GM19035 (cell line): ENCODE results near the gene SLC45A2.
A peak's percentile ranks its signal among the peaks of the same experiment; 100 is the strongest.
"Not testable (repeated sequence)": the region's sequence is repeated elsewhere in the genome, so short reads cannot be mapped to it uniquely, and the experiment has no call there.

ENCODE experiments used
- ATAC-seq: cut with Tn5 transposase; IDR thresholded peaks from one replicate; pipeline ENCODE4 v1.9.1; 2021; ENCODE audit not compliant: unreplicated experiment

SLC45A2 gene

DNA sequence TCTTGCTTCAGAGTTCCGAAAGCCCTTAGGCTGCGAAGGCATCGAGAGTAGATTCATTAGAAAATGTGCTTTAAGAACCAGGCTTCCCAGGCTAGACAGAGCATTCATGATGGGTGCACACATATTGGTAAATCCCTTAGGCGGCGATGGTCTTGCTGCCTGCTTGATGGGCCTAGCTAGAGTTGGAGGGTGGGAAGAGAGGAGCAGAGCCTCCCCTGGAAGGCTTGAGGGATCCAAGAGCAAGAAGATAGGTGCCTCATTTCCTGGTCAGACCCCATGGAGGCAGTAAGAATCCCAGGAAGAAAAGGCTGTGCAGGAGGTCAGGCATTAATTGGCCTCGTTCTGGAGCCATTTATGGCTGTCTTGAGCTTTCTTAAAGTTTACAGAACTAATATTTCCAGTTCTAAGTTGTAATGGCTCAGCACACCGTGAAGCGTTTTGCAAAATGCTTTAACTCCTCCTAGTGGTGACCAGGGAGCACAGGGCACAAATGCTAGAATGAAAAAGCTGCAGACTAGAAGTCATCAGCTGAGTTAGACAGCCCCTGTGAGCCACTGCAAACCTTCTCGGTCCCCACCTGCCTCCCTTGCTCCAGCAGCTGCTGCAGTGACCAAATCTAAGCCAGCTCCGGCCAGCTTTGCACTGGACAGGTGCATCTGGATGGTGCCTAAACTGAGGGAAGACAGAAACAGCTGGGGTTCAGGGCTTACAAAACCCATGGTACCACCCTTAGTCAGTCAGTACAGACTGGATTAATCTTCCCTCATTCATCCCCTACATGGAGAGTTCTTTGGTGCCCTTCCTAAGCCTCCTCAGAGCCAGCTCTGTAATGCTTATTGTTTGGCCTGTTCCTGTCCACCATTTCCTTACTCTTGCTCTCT lies 14.7 kb downstream of the SLC45A2 start:
- peak; percentile 79 for ATAC-seq

DNA sequence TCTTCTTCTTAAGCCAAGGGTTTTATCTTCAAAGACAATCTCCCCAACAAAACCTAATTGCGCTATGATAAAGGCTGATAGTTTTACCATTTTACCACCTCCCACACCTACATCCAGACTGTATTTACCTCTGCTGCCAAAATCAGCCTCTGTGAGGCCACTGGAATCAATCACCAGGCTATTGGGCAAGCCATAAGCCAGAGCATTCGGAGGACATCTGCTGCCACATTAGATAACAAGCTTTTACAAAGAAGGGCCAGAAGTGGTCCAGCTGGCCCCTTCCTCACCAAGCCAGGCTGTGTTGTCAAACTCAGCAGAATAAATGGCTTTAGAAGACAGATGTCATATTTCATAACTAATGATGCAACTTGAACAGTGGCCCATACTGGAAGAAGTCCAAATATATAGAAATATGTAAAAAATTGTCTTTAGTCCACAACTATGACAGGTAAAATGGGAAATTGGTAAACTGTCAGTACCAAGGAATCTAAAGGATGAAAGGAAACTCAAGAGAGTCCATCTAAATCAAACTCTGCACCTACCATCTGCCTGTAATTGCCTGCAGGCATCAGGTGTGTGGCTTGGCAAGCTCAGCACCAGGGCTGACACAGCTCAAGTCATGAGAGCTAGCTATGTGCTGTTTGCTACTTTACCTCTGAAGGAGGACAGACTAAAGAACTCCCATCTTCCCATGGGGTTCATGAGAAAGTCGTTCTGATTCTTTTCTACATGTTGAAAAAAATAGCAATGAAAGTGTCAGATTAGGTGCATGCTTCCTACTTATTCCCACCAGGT lies 16.1 kb downstream of the SLC45A2 start:
- ATAC-seq, result no peak

DNA sequence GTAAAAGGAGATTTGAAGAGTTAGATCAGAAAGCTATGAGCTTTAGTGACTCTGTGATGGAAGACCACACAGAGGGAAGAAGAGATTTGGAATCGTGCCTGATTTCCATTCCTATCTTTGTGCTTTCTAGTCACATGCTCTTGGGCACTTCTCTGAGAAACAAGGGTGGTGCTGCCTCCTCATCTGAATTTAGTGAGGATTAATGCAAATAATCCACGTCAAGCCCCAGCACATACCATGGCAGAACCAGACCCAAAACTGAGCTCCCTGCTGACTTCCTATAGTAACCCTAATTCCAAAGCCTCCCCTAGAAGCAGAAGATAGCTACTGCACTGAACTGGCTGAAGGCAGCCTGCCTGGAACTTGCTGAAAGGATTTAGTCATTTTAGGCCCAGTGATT lies 17.7 kb downstream of the SLC45A2 start:
- no peak for ATAC-seq

DNA sequence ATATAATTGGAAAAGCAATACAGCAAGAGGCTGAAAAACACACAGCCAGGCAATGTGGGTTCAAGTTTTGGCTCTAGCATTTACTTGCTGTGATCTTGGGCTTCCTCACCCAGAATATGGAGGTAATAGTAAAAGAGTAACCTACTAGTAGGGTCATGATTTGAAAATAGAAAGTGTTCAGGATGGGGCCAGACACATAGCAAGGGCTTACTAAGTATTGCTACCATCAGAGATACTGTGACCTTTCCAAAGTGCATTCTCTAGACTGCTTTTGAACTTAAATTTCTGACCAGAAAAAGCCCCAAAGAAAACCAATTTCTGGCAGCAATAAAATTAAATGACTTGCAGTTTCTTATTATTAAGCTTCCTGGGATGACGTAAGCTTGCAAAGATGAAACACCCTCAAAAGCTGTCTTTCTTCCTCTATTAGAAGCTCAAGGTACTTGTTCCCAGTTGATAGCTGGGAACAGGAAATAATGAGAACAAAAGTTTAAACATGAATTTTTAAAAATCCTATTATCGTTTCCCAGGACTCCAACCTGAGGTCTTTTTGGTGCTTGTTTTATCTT lies 20.3 kb downstream of the SLC45A2 start:
- no peak for ATAC-seq

DNA sequence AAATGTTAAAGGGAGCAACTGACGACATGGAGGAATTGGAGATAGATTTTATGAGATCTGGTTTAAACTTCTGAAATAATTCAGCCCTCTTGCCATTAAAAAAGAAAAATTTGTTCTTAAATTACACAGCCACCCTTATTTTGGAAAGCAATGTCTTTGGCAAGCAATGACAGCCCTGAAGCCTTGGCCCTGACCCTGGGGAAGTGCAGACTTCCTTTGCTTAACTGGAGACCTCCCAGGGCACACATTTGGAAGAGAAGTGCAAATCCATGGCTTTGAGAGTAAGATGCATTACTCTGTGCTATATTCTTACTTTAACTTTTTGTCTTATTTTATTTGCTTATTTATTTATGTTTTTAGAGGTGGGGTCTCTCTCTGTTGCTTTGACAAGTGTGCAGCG lies 26.3 kb downstream of the SLC45A2 start:
- no peak for ATAC-seq

DNA sequence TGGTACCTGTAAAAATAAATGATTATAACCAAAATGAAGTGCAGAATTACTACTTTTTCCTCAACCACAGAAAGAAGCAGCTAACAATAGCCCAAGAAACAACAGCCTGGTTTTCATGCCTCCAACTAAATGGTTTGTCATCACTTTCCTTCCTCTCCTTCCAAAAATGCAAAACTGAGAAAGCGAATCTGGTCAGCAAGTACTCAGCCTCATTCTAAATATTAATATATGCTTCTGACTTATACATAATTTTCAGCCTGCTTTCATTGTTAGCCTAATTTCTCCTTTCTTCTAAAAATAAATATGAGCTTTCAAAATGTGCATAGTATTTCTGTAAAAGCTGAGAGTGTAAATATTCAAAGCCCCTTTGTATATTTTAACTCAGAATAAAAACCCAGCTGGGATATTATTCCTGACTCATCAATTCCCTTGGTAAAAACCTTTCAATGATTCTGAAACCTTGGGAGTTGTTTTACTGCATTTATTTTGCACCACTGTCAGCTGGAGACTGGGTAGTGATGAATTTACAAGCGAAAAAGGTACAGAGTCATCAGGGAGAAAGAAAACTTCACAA lies 26.8 kb downstream of the SLC45A2 start:
- no peak for ATAC-seq

DNA sequence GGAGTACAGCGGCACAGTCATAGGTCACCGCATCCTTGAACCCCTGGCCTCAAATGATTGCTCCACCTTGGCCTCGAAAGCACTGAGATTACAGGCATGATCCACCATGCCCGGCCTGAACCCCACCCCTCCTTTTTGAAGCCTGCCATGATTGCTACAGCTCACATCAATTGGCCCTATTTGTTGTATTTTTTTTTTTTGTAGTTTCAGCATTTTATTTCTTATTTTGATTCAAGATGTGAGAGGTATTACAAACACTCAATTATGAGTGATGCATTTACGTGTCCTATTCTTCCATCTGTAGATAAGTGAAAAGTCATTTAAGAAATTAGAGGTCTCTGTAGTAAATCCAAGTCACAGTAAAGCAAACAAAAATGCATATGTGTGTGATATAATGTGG lies 32.3 kb downstream of the SLC45A2 start:
- not testable (repeated sequence) for ATAC-seq

DNA sequence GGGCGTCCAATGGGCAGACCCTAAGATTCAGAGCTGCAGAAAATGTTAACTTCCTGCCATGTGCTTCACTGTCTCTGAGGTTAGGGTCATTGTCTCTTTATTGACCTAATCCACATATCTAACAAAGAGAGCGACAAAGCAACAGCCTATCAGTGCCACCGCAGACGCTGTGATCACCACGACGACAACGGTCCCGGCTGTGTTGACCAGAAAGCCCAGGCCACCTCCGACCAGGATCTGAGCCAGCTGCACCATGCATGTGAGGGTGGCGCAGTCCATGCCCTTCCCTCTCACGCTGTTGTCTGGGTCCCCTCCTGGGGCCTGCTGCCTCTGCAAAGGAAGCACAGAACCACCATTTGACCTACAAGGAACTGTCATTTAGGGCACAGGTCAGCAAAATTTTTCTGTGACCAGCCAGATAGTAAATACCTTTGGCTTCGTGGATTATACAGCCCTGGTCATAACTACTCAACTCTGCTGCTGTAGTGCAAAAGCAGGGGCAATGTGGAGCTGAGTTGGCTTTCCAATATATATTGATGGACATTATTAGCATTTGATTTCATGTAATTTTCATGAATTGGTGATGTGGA lies 39.9 kb downstream of the SLC45A2 start:
- ATAC-seq, result no peak

DNA sequence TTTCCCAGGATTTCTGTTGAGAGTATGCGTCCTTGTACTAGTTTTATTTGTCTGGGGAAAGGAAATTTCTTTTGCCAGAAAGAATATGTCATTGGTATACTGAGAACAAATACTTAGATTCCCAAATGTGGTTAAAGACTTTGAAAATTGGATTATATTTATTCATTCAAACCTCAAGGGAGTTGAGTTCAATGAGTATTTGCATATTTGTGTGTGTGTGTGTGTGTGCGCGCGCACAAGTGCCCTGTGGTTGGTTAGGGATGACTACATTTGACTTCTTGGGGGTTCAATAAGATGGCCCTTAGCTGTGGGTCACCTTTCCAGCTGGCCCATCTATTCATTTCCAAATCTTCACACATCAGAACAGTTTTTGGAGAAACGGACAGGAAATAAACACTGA lies 43.4 kb downstream of the SLC45A2 start:
- ATAC-seq, result no peak

DNA sequence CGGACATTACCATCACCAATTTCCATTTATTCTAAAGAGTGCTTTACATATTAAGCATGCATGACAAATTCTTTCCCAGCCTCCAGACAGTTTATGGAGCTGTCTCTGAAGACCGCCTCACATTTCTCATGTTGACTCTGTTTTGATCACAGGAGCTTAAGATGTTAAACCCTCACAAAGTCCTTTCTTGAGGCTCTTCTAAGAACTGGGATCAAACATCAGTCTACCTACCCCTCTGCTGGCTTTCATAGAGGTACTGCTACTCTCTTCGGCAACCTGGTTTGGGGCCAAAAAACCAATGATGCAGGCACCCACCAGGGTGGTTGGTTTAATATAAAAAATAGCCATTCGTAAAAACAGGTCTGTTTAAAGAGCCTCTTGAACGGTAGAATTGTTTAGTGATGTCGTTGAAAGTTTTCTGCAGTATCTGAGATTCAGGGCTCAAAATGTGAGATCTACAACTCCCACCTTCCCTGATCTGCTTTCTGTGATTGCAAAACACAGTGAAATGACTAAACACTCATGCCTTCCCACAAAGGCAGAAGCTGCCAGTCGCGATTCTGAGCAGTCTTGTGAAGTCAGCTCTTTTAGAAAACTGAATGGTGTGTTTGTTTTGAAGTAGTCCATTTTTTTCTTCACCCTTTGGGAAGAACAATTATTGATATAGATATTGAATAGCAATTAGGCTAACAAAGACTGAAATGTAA lies 44.8 kb downstream of the SLC45A2 start:
- ATAC-seq, result no peak

DNA sequence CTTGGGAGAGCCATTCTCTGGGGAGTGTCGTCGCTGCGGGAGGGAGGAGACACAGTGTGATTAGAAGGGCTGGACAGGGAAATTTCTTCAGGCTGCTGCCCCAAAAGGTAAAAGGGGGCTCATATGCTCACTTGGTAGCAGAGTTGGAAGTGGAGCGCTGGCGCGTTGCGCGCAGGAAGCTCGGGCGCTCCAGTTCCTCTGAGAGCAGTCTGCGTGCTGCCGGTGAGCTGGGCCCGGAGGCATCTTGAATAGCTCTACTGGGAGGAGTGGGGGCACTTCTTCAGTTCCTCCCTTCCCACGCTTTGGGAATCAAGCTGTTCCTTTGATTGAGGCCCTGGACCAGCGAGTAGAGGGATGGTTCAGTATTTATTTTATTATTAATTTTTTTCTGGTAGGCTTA lies 45.6 kb downstream of the SLC45A2 start:
- ATAC-seq, result no peak

DNA sequence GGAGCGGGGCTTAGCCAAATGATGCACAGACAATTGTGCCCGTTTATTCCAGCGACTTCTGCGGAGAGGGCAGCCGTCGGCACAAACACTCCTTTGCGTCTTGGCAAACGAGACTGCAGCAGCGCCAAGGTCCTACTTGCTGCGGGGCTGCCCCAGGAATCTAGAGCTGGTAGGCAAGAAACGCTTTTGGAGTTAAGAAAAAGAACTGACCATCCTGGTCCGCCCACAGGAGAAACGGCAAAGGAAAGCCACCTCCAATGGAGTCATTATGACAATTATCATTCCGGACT lies 46.0 kb downstream of the SLC45A2 start:
- no peak for ATAC-seq

DNA sequence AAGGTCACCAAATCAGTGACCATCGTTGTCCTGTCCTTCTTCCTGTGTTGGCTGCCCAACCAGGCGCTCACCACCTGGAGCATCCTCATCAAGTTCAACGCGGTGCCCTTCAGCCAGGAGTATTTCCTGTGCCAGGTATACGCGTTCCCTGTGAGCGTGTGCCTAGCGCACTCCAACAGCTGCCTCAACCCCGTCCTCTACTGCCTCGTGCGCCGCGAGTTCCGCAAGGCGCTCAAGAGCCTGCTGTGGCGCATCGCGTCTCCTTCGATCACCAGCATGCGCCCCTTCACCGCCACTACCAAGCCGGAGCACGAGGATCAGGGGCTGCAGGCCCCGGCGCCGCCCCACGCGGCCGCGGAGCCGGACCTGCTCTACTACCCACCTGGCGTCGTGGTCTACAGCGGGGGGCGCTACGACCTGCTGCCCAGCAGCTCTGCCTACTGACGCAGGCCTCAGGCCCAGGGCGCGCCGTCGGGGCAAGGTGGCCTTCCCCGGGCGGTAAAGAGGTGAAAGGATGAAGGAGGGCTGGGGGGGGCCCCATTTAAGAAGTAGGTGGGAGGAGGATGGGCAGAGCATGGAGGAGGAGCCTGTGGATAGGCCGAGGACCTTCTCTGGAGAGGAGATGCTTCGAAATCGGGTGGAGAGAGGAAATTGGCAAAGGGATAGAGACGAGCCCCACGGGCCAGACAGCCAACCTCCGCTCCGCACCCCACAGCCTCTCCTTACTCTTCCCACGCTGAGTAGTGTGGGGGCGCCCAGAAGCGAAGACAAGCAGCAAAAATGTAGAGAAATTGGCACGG lies 46.6 kb downstream of the SLC45A2 start:
- no peak for ATAC-seq

DNA sequence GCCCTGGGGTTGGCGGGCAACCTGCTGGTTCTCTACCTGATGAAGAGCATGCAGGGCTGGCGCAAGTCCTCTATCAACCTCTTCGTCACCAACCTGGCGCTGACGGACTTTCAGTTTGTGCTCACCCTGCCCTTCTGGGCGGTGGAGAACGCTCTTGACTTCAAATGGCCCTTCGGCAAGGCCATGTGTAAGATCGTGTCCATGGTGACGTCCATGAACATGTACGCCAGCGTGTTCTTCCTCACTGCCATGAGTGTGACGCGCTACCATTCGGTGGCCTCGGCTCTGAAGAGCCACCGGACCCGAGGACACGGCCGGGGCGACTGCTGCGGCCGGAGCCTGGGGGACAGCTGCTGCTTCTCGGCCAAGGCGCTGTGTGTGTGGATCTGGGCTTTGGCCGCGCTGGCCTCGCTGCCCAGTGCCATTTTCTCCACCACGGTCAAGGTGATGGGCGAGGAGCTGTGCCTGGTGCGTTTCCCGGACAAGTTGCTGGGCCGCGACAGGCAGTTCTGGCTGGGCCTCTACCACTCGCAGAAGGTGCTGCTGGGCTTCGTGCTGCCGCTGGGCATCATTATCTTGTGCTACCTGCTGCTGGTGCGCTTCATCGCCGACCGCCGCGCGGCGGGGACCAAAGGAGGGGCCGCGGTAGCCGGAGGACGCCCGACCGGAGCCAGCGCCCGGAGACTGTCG lies 47.3 kb downstream of the SLC45A2 start:
- ATAC-seq, result no peak

DNA sequence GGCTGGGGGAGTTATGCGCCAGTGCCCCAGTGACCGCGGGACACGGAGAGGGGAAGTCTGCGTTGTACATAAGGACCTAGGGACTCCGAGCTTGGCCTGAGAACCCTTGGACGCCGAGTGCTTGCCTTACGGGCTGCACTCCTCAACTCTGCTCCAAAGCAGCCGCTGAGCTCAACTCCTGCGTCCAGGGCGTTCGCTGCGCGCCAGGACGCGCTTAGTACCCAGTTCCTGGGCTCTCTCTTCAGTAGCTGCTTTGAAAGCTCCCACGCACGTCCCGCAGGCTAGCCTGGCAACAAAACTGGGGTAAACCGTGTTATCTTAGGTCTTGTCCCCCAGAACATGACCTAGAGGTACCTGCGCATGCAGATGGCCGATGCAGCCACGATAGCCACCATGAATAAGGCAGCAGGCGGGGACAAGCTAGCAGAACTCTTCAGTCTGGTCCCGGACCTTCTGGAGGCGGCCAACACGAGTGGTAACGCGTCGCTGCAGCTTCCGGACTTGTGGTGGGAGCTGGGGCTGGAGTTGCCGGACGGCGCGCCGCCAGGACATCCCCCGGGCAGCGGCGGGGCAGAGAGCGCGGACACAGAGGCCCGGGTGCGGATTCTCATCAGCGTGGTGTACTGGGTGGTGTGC lies 48.0 kb downstream of the SLC45A2 start, which contains the start of gene RXFP3:
RXFP3 (plus strand) TSS at position 6 of the 636 bp plus-strand sequence; CDS start at position 361, 355 bp downstream.
- ATAC-seq, result no peak

DNA sequence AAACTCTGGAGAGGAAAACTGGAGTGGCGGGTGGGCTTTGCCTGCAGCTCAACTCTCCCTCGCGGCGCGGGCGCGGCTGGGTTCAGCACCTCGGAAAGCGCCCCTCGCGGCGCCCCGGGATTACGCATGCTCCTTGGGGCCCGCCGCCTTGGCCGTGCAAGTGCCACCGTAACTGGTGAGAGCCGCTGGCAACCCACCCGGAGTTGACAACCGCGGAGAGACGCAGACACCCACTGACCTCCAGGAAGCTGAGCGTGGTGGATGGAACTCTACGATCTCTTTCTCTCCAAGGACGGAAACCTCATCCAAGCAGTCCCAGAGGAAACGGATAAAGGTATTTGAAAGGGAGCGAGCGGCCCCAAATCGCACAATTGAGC lies 48.5 kb downstream of the SLC45A2 start:
- ATAC-seq, result no peak

DNA sequence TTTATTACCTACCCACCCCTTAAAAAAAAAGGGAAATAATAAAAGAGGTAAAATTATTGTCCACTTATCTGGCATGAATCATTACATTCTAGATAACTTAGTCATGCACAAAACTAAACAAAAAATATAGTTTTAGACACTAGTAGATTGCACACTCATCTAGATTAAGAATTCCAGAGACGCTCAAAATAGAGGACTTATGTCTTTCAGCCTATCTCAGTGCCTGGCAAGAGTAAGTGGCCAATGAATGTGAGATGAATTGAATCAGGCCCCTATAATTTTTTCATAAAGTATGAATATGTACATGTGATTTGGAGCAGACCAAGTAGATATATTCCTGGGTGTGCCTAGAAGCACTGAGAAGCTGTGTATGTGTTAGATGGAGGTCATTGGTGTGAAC lies 50.3 kb downstream of the SLC45A2 start:
- ATAC-seq, result peak; percentile 27

DNA sequence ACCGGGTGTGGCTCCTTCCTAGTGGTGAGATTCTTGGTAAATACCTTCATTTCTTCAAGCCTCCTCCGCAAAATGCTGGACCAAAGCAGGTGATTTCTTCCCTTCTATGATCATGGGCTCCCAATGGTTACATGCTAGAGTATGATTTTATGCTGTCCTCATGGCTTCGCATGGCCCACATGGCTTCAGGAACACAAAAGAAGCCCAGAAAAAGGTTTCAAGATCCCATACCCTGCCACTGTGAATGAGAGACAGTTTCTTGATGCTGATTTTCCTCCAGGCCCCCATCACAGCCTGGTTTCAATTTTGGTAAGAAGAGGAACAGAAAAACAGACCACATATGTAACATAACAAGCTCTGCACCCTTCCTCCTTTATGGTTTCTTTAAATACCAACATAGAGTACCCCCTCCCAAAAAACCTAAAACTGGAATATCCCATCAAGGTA lies 50.7 kb downstream of the SLC45A2 start:
- peak; percentile 84 for ATAC-seq

DNA sequence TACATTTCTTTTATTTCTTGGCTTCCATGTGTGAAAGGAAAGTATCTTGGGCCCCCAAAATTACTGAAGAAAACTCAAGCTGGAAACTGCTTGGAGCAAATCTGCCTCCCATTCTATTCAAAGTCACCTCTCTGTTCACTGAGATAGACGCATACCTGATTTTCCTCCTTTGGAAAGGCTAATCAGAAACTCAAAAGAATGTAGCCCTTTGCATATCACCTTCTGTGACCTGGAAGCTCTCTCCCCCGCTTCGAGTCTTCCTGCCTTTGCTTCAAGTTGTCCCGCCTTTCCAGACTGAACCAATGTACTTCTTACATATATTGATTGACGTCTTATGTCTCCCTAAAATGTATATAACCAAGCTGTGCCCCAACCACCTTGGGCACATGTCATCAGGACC lies 53.4 kb downstream of the SLC45A2 start:
- ATAC-seq, result no peak
